ENCODE results near the gene NACC2.
A peak's percentile ranks its signal among the peaks of the same experiment; 100 is the strongest.

The NACC2 gene

GRCh38 chr9:136095070-136096058 is at the start of gene NACC2:
Gene NACC2 (minus strand): TSS chr9:136095289. CDS start chr9:136050521, 44,768 bp downstream.
- peak; percentile 39 for DNase-seq

GRCh38 chr9:136144450-136144849 is 49.4 kb upstream of the NACC2 start:
- no peak for DNase-seq

GRCh38 chr9:136143215-136144001 is 48.3 kb upstream of the NACC2 start:
- peak; percentile 16 for DNase-seq

GRCh38 chr9:136142859-136143214 is 47.7 kb upstream of the NACC2 start:
- no peak for DNase-seq

- DNase-seq: no peak
These were observed 47.3 kb upstream of the NACC2 start for GRCh38 chr9:136142414-136142796.

- DNase-seq: no peak
These were observed 46.8 kb upstream of the NACC2 start for GRCh38 chr9:136141682-136142413.

- DNase-seq: peak; percentile 32
These were observed 45.9 kb upstream of the NACC2 start for GRCh38 chr9:136140966-136141365.

GRCh38 chr9:136140046-136140445 is 45.0 kb upstream of the NACC2 start:
- DNase-seq: no peak

- DNase-seq: peak; percentile 8
These were observed 43.5 kb upstream of the NACC2 start for GRCh38 chr9:136138566-136138965.

- no peak for DNase-seq
These were observed 42.5 kb upstream of the NACC2 start for GRCh38 chr9:136137321-136138265.

GRCh38 chr9:136136127-136136925 is 41.2 kb upstream of the NACC2 start:
- DNase-seq: no peak

GRCh38 chr9:136135326-136136126 is 40.4 kb upstream of the NACC2 start:
- no peak for DNase-seq

- no peak for DNase-seq
These were observed 38.9 kb upstream of the NACC2 start for GRCh38 chr9:136133959-136134484.

- DNase-seq: no peak
These were observed 38.3 kb upstream of the NACC2 start for GRCh38 chr9:136133191-136133958.

GRCh38 chr9:136132512-136133050 is 37.5 kb upstream of the NACC2 start:
- no peak for DNase-seq

- no peak for DNase-seq
These were observed 36.8 kb upstream of the NACC2 start for GRCh38 chr9:136131629-136132511.

- DNase-seq: no peak
These were observed 34.1 kb upstream of the NACC2 start for GRCh38 chr9:136129176-136129575.

- DNase-seq: no peak
These were observed 33.3 kb upstream of the NACC2 start for GRCh38 chr9:136128436-136128835.

Measured in fibroblast of upper back skin (primary cell).